GM12878 (cell line): ENCODE results near the gene ZBTB18. TPM values are rescaled to one million over a fixed set of nuclear protein-coding genes. Genes with fewer than 3 reads are reported as not detected.

Source experiments
- CBX3 ChIP-seq: fragments of 200-600 bp; sonication (generic); IDR thresholded peaks from 2 replicates; pipeline ENCODE4 v1.6.1; 2016; ENCODE audit warnings: low read depth, borderline replicate concordance
- CHD1 ChIP-seq: IDR thresholded peaks from 2 replicates; pipeline ENCODE4 v1.6.1; 2012; ENCODE audit warnings: low read depth, low read length, improper control_type of control experiment
- CHD4 ChIP-seq: fragments of 200-600 bp; sonication (generic); IDR thresholded peaks from 2 replicates; pipeline ENCODE4 v1.6.1; 2016; ENCODE audit warnings: mild to moderate bottlenecking
- ESRRA ChIP-seq: IDR thresholded peaks from 2 replicates; pipeline ENCODE4 v1.6.1; 2012; ENCODE audit warnings: mild to moderate bottlenecking, low read length, improper control_type of control experiment
- EZH2 ChIP-seq: IDR thresholded peaks from 2 replicates; pipeline ENCODE4 v1.6.1; 2012; ENCODE audit warnings: low read depth, mild to moderate bottlenecking, control low read depth, inconsistent platforms, low read length, borderline replicate concordance; ENCODE audit not compliant: control insufficient read depth
- HDAC2 ChIP-seq: fragments of 200-600 bp; sonication (generic); IDR thresholded peaks from 2 replicates; pipeline ENCODE4 v1.6.1; 2017
- NFYB ChIP-seq: IDR thresholded peaks from 2 replicates; pipeline ENCODE4 v1.6.1; 2011; ENCODE audit warnings: low read depth, mild to moderate bottlenecking, low read length, improper control_type of control experiment, moderate library complexity; ENCODE audit not compliant: insufficient read depth
- RAD21 ChIP-seq: IDR thresholded peaks from 2 replicates; pipeline ENCODE4 v1.6.1; 2011; ENCODE audit warnings: mild to moderate bottlenecking, low read depth, low read length, moderate library complexity; ENCODE audit not compliant: insufficient read depth
- RBBP5 ChIP-seq: fragments of 200-600 bp; sonication (generic); conservative IDR thresholded peaks from 2 replicates; pipeline ENCODE4 v1.6.1; 2016
- SREBF2 ChIP-seq: IDR thresholded peaks from 2 replicates; pipeline ENCODE4 v1.6.1; 2012; ENCODE audit warnings: mild to moderate bottlenecking, low read length
- TCF12 ChIP-seq: IDR thresholded peaks from 2 replicates; pipeline ENCODE4 v1.6.1; 2011; ENCODE audit warnings: low read depth, mild to moderate bottlenecking, low read length
- YBX1 ChIP-seq: fragments of 450-650 bp; IDR thresholded peaks from 2 replicates; pipeline ENCODE4 v1.6.1; 2016; ENCODE audit warnings: antibody characterized with exemption
- polyA plus RNA-seq, 11 experiments: library from polyadenylated mRNA; depleted of rRNA in 4 of 11; unstranded in 6 of 11; stranded (reverse) in 5 of 11; fragments of >200 nt; fragmentation: Nextera tagmentation in 4 of 11; fragmentation: Illumina TruSeq in 1 of 11; extraction: Ambion mirVana in 4 of 11; extraction: Trizol in 1 of 11; gene quantifications; 1 replicate in 1 of 11; 2 replicates in 10 of 11; pipeline versions ENCODE4 v1.2.1 to v1.2.3, GENCODE V29; 2011 to 2016; ENCODE audit warnings: inconsistent platforms in 2 of 11, missing spikeins in 2 of 11, low read depth in 1 of 11
- total RNA-seq, 4 experiments: library from RNA; depleted of rRNA in 3 of 4; stranded (reverse); fragments of >200 nt in 3 of 4; fragmentation: Illumina TruSeq in 1 of 4; extraction: Trizol in 1 of 4; gene quantifications; 2 replicates each; pipeline versions ENCODE4 v1.2.1 to v1.2.3, GENCODE V29; 2013 to 2021
- TF ChIP-seq, protein P1 (sequence below): IDR thresholded peaks from 2 replicates; pipeline ENCODE4 v1.6.1; 2011; ENCODE audit warnings: low read depth, low read length, improper control_type of control experiment, borderline replicate concordance
- TF ChIP-seq, protein P2 (sequence below): fragments of 450-650 bp; IDR thresholded peaks from 2 replicates; pipeline ENCODE4 v1.6.1; 2016; ENCODE audit warnings: mild to moderate bottlenecking, moderate library complexity, borderline replicate concordance
- TF ChIP-seq, protein P3 (sequence below): fragments of 450-650 bp; formaldehyde crosslinking; IDR thresholded peaks from 2 replicates; pipeline ENCODE4 v1.4.0; 2022; ENCODE audit warnings: mild to moderate bottlenecking, moderate library complexity
- TF ChIP-seq, protein P4 (sequence below): IDR thresholded peaks from 2 replicates; pipeline ENCODE4 v1.6.1; 2012; ENCODE audit warnings: low read depth, low read length, improper control_type of control experiment
- TF ChIP-seq, protein P5 (sequence below): fragments of 450-650 bp; IDR thresholded peaks from 2 replicates; pipeline ENCODE4 v1.6.1; 2017; ENCODE audit warnings: mild to moderate bottlenecking, moderate library complexity

ZBTB18 gene
- total and polyA plus RNA-seq, 10 of the 15 experiments (the other 5 are each of a cell fraction or from before 2014, with no cell fraction given): 0.27 to 8.6 (median 6.1) TPM

DNA sequence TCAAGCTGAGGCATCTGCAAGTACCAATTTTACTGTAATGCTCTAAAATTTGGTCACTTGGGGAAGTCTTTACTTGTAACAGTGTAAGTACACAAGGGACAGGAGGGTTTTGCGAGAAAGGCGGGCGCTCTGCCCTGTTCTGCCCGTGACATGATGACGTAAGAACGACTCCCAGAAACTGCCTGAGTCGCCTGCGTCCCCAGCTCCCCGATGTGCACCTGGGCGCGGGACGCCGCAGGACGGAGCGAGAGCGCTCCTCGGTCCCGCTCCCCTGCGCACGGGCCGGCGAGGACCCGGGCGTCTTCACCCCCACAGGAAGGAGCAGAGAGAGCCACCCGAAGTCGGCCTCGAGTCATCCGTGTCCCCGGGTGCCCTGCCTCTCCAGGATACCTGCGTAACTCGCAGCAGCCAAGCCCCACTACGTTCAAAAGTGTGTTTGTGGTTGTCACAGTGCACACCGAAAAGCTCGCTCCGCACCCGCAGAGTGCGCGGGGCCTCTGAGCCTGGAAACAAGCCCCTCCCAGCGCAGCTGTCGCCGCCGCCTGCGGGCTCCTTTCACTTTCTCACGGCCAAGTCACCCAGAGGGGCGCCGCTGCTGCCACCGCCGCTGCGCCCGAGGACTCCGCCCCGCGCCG, 3.3 kb upstream of the ZBTB18 start (continued):
- TF ChIP-seq CHD1 (no peak), CBX3 (no peak), CHD4 (no peak), ESRRA (no peak), HDAC2 (no peak), TCF12 (peak; percentile 87; the same call in 1 of the 2 replicates), SREBF2 (no peak), YBX1 (no peak), RBBP5 (no peak), EZH2 (no peak), NFYB (no peak), RAD21 (no peak)
- TF ChIP-seq, protein P1, sequence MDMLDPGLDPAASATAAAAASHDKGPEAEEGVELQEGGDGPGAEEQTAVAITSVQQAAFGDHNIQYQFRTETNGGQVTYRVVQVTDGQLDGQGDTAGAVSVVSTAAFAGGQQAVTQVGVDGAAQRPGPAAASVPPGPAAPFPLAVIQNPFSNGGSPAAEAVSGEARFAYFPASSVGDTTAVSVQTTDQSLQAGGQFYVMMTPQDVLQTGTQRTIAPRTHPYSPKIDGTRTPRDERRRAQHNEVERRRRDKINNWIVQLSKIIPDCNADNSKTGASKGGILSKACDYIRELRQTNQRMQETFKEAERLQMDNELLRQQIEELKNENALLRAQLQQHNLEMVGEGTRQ: no peak; the same call in 1 of the 2 replicates
- TF ChIP-seq, protein P2, sequence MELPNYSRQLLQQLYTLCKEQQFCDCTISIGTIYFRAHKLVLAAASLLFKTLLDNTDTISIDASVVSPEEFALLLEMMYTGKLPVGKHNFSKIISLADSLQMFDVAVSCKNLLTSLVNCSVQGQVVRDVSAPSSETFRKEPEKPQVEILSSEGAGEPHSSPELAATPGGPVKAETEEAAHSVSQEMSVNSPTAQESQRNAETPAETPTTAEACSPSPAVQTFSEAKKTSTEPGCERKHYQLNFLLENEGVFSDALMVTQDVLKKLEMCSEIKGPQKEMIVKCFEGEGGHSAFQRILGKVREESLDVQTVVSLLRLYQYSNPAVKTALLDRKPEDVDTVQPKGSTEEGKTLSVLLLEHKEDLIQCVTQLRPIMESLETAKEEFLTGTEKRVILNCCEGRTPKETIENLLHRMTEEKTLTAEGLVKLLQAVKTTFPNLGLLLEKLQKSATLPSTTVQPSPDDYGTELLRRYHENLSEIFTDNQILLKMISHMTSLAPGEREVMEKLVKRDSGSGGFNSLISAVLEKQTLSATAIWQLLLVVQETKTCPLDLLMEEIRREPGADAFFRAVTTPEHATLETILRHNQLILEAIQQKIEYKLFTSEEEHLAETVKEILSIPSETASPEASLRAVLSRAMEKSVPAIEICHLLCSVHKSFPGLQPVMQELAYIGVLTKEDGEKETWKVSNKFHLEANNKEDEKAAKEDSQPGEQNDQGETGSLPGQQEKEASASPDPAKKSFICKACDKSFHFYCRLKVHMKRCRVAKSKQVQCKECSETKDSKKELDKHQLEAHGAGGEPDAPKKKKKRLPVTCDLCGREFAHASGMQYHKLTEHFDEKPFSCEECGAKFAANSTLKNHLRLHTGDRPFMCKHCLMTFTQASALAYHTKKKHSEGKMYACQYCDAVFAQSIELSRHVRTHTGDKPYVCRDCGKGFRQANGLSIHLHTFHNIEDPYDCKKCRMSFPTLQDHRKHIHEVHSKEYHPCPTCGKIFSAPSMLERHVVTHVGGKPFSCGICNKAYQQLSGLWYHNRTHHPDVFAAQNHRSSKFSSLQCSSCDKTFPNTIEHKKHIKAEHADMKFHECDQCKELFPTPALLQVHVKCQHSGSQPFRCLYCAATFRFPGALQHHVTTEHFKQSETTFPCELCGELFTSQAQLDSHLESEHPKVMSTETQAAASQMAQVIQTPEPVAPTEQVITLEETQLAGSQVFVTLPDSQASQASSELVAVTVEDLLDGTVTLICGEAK: no peak
- TF ChIP-seq, protein P3, sequence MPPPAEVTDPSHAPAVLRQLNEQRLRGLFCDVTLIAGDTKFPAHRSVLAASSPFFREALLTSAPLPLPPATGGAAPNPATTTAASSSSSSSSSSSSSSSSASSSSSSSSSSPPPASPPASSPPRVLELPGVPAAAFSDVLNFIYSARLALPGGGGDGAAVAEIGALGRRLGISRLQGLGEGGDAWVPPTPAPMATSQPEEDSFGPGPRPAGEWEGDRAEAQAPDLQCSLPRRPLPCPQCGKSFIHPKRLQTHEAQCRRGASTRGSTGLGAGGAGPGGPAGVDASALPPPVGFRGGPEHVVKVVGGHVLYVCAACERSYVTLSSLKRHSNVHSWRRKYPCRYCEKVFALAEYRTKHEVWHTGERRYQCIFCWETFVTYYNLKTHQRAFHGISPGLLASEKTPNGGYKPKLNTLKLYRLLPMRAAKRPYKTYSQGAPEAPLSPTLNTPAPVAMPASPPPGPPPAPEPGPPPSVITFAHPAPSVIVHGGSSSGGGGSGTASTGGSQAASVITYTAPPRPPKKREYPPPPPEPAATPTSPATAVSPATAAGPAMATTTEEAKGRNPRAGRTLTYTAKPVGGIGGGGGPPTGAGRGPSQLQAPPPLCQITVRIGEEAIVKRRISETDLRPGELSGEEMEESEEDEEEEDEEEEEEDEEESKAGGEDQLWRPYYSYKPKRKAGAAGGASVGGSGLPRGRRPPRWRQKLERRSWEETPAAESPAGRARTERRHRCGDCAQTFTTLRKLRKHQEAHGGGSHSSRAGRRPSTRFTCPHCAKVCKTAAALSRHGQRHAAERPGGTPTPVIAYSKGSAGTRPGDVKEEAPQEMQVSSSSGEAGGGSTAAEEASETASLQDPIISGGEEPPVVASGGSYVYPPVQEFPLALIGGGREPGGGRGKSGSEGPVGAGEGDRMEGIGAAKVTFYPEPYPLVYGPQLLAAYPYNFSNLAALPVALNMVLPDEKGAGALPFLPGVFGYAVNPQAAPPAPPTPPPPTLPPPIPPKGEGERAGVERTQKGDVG (CRISPR knock-in tag): no peak
- TF ChIP-seq, protein P4, sequence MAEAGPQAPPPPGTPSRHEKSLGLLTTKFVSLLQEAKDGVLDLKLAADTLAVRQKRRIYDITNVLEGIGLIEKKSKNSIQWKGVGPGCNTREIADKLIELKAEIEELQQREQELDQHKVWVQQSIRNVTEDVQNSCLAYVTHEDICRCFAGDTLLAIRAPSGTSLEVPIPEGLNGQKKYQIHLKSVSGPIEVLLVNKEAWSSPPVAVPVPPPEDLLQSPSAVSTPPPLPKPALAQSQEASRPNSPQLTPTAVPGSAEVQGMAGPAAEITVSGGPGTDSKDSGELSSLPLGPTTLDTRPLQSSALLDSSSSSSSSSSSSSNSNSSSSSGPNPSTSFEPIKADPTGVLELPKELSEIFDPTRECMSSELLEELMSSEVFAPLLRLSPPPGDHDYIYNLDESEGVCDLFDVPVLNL: no peak
- TF ChIP-seq, protein P5, sequence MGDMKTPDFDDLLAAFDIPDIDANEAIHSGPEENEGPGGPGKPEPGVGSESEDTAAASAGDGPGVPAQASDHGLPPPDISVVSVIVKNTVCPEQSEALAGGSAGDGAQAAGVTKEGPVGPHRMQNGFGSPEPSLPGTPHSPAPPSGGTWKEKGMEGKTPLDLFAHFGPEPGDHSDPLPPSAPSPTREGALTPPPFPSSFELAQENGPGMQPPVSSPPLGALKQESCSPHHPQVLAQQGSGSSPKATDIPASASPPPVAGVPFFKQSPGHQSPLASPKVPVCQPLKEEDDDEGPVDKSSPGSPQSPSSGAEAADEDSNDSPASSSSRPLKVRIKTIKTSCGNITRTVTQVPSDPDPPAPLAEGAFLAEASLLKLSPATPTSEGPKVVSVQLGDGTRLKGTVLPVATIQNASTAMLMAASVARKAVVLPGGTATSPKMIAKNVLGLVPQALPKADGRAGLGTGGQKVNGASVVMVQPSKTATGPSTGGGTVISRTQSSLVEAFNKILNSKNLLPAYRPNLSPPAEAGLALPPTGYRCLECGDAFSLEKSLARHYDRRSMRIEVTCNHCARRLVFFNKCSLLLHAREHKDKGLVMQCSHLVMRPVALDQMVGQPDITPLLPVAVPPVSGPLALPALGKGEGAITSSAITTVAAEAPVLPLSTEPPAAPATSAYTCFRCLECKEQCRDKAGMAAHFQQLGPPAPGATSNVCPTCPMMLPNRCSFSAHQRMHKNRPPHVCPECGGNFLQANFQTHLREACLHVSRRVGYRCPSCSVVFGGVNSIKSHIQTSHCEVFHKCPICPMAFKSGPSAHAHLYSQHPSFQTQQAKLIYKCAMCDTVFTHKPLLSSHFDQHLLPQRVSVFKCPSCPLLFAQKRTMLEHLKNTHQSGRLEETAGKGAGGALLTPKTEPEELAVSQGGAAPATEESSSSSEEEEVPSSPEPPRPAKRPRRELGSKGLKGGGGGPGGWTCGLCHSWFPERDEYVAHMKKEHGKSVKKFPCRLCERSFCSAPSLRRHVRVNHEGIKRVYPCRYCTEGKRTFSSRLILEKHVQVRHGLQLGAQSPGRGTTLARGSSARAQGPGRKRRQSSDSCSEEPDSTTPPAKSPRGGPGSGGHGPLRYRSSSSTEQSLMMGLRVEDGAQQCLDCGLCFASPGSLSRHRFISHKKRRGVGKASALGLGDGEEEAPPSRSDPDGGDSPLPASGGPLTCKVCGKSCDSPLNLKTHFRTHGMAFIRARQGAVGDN: 0 out of 2 replicates have a peak, but pooled peaks have one; percentile 53
